ENCODE measurements around the gene VSIR. TPM values are rescaled to one million over a fixed set of nuclear protein-coding genes. Genes with fewer than 3 reads are reported as not detected.

VSIR gene
- total RNA-seq, 2 experiments from 2014 or later, result 52.0 to 55.5 TPM

DNA sequence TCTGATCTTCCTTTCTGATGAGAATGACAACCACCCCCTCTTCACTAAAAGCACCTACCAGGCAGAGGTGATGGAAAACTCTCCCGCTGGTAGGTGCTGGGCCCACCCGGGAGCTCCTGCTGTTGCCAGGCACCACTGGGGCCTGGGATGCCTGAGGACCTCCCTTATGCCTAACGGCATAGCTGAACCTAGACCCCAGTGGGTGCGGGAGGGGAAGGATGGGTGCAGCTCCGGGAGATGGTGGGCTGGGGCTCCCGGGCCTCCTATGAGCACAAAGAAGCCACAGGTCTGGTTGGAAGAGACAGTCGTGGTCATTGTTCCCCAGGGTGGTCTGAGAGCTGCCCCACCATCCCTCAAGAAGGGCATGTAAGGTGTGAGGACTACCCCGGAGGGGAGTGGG is 15.6 kb upstream of the VSIR start:
- no peaks in the 10 kb centered on the region for H3K36me3 Mint-ChIP-seq (ENCODE audit: low read depth)
- no peak for DNase-seq
- no peaks in the 10 kb centered on the region for H3K27me3 Mint-ChIP-seq (ENCODE audit: low read depth)
- H3K4me1 Mint-ChIP-seq (ENCODE audit: low read depth), result peaks cover 5% of the 10 kb centered on the region
- no peaks in the 10 kb centered on the region for H3K9me3 Mint-ChIP-seq
- H3K27ac Mint-ChIP-seq, result no peak overlapping the region
- no peak overlapping the region for H3K4me3 Mint-ChIP-seq
- CTCF ChIA-PET, result no interaction called here
- intact Hi-C loops (cut with micrococcal nuclease), result no loop called here

DNA sequence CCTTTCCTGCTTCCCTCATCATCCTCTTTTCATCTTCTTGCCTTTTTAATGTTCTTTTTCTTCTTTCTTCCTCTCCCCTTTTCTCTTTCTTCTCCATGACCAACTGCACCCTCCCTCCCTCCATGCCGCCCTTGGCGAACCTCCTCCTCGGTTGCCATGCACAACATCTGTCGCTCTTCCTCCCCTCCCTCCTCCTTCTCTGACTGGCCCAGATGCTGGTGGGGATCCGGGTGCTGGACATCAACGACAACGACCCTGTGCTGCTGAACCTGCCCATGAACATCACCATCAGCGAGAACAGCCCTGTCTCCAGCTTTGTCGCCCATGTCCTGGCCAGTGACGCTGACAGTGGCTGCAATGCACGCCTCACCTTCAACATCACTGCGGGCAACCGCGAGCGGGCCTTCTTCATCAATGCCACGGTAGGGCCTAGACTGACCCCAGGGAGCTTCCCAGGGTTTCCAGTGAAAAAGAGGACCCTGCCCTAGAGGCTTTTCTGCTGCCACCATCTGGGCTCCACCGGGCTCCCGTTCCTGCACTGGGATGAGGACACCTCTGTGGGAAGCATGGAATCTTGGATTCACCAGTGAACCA is 11.5 kb upstream of the VSIR start:
- Mint-ChIP-seq H3K4me3 (no peak overlapping the region), H3K4me1 (ENCODE audit: low read depth) (peaks cover 5% of the 10 kb centered on the region), H3K27ac (no peak overlapping the region), H3K36me3 (ENCODE audit: low read depth) (no peaks in the 10 kb centered on the region), H3K9me3 (no peaks in the 10 kb centered on the region), H3K27me3 (ENCODE audit: low read depth) (no peaks in the 10 kb centered on the region)
- CTCF ChIA-PET, result no interaction called here
- intact Hi-C loops (cut with micrococcal nuclease), result no loop called here
- DNase-seq, result no peak

DNA sequence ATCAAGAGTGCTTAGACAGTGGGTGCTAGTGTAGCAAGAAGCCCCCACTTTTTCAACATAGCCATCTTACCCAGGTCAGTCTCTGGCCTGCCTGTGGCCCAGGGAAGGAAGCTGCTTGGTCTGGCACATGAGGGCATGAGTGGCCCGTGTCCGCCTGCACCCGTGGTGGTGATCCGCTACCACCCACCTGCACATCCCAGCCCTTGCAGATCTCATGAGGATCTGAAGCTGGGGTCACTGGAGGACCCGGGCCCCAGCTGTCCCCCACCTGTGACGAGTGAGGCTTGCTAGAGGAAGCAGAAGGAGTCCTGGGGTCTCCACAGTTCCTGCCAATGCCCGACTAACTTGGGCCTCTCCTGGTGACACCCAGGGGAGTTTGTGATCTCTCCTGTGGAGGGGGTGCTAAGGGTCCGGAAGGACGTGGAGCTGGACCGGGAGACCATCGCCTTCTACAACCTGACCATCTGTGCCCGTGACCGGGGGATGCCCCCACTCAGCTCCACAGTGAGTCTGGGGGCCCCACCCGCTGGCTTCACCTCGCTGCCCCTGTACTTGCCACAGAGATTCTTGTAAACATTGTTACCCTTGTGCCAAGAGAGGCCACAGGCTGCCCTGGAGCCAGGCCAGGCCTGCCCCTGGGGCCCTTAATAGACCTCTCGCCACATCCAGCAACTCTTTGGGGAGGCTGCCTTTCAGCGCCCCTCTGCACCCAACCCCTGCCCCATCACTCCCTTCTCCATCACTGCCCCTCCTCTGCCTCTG is 10.8 kb upstream of the VSIR start:
- H3K27ac Mint-ChIP-seq, result no peak overlapping the region
- H3K27me3 Mint-ChIP-seq (ENCODE audit: low read depth), result no peaks in the 10 kb centered on the region

DNA sequence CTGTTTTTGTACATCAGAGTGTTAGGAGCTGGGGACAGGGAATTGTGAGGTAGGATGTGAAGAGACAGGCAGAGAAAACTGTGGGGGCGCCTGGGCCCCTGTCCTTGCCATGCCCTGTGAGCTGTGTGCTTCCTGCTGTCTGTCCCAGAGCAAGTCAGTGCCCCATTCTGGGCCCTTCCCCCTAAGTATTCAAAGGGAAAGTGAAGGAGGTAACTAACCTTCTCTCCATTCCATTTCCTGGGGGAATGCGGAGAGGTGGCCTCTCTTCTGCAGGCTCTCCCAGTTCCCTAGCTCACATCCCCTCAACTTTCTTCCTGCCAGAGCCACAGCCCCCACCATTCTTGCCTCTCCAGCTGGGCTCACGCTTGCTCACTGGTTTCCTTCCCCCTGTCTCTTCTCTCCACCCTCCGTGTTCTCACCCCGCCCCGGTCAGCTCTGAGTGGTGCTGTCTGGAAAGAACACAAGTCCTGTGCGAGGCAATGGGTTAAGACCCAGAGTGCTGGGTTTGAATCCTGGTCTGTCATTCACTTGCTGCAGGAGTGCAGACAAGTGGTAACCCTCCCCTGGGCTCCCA is 9.7 kb upstream of the VSIR start:
- Mint-ChIP-seq H3K4me3 (no peak overlapping the region), H3K4me1 (ENCODE audit: low read depth) (peaks cover 5% of the 10 kb centered on the region), H3K36me3 (ENCODE audit: low read depth) (no peaks in the 10 kb centered on the region), H3K9me3 (no peaks in the 10 kb centered on the region), H3K27ac (no peak overlapping the region), H3K27me3 (ENCODE audit: low read depth) (no peaks in the 10 kb centered on the region)
- no peak for DNase-seq
- intact Hi-C loops (cut with micrococcal nuclease), result no loop called here
- CTCF ChIA-PET, result interaction anchor here (0.9 kb wide), 1 partner anchor 9 kb away, joined by 3 read pairs; the partner anchor contains the start of gene VSIR

More for the DNA sequence above, 10.8 kb upstream of the VSIR start:
- CTCF ChIA-PET, result no interaction called here
- intact Hi-C loops (cut with micrococcal nuclease), result no loop called here
- Mint-ChIP-seq H3K4me3 (no peak overlapping the region), H3K36me3 (ENCODE audit: low read depth) (no peaks in the 10 kb centered on the region), H3K9me3 (no peaks in the 10 kb centered on the region), H3K4me1 (ENCODE audit: low read depth) (peaks cover 5% of the 10 kb centered on the region)
- no peak for DNase-seq

DNA sequence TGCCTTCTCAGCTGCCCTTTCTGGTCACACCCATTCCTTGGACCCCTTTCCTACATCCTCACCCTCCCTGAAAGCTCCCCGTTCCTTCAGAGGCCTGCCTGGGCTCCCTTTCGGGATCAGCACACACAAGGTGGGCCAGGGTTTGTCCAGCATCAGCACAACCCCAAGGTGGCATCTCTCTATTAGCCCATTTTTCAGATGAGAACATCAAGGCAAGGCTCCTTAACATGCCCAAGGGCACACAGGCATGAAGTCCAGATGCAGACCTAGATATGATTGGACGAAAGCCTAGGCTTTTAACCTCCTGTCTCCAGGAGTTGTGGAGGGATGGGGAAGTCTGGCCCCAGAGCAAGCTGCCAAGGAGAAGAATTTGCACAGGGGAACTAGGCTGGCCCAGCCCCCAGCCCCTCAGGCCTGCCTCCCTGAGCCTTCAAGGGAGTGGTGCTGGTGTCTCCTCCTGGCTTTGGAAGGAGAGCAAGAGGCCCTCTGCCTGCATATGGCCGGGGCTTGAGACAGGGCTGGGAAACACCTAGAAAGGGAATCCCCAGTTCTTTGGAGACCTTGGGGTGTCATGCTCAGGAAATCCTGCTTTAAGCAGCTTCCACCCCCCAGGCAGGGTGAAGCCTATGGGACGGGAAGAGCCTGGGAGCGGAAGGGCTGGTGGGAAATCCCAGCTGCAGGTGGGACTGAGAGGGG is 9.0 kb upstream of the VSIR start:
- H3K36me3 Mint-ChIP-seq (ENCODE audit: low read depth), result peaks cover 1% of the 10 kb centered on the region
- no peaks in the 10 kb centered on the region for H3K27me3 Mint-ChIP-seq (ENCODE audit: low read depth)
- H3K27ac Mint-ChIP-seq, result no peak overlapping the region
- H3K4me1 Mint-ChIP-seq (ENCODE audit: low read depth), result peaks cover 5% of the 10 kb centered on the region
- intact Hi-C loops (cut with micrococcal nuclease), result no loop called here
- CTCF ChIA-PET, result interaction anchor here (0.9 to 1.0 kb wide), 2 partner anchors 9 to 90 kb away, joined by 3 read pairs; partner anchors contain the start of gene VSIR
- DNase-seq, result no peak
- no peak overlapping the region for H3K4me3 Mint-ChIP-seq
- H3K9me3 Mint-ChIP-seq, result peaks cover 3% of the 10 kb centered on the region

DNA sequence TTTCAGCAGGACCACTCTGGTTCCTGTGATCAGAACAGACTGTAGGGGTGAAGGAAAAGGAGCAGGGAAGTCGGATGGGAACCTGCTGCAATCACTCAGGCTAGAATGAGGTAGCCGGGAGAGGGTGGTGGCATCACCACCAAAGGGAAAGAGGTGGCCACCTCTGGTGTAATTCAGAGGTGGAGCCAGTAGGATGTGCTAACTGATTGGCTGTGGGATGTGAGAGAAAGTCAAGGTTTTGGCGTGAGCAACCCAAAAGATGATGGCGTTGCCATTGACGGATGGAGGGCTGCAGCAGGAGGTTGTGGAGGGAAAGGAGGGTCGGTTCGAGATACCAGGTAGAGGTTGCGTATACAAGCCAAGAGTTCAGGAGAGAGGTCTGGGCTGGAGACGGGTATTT is 7.4 kb upstream of the VSIR start:
- H3K27ac Mint-ChIP-seq, result no peak overlapping the region
- H3K4me3 Mint-ChIP-seq, result no peak overlapping the region
- CTCF ChIA-PET, result no interaction called here

DNA sequence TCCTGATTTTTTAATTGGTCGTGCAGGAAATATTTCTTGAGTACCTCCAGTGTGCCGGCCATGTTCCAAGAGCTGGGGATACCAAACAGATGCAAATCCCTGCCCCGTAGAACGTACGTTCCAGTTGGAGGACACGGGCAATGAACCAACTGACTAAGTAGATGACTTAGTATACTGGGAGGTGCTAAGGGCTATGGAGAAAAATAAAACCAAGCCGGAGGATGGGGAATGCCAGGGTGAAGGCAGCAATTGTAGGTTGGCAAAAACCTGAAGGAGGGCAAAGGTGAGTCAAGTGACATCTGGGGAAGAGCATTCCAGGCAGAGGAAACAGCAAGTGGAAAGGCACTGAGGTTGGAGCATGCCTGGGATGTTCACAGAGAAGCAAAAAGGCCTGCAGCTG is 6.8 kb upstream of the VSIR start:
- Mint-ChIP-seq H3K27ac (no peak overlapping the region), H3K9me3 (peaks cover 5% of the 10 kb centered on the region), H3K4me1 (ENCODE audit: low read depth) (peaks cover 22% of the 10 kb centered on the region), H3K27me3 (ENCODE audit: low read depth) (no peaks in the 10 kb centered on the region), H3K4me3 (no peak overlapping the region), H3K36me3 (ENCODE audit: low read depth) (peaks cover 1% of the 10 kb centered on the region)
- CTCF ChIA-PET, result interaction anchor here (1.0 kb wide), 1 partner anchor 32 kb away, joined by 4 read pairs; no protein-coding TSS in a partner anchor
- no peak for DNase-seq
- intact Hi-C loops (cut with micrococcal nuclease), result no loop called here

More for the DNA sequence above, 7.4 kb upstream of the VSIR start:
- peaks cover 1% of the 10 kb centered on the region for H3K36me3 Mint-ChIP-seq (ENCODE audit: low read depth)
- H3K4me1 Mint-ChIP-seq (ENCODE audit: low read depth), result peaks cover 17% of the 10 kb centered on the region
- intact Hi-C loops (cut with micrococcal nuclease), result no loop called here
- peaks cover 5% of the 10 kb centered on the region for H3K9me3 Mint-ChIP-seq
- DNase-seq, result no peak
- no peaks in the 10 kb centered on the region for H3K27me3 Mint-ChIP-seq (ENCODE audit: low read depth)

DNA sequence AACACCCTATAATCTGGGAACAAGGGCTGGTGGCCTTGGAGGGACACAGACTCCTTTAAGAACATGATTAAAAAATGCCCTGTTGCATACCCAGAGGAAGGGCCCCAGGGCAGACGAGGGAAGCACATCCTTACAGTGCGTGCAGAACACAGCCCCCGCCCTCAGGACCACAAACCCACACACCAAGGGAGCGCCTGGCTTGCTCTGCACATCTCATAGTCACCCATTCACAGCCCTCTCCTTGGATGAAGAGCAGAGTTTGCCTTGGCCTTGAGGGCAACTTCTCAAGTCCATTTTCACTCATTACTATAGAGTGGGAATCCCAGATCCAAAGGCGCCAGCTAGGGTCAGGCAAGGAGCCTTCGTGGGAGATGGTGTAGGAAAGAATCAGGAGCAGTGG is 6.3 kb upstream of the VSIR start:
- Mint-ChIP-seq H3K4me1 (ENCODE audit: low read depth) (peaks cover 24% of the 10 kb centered on the region), H3K27me3 (ENCODE audit: low read depth) (no peaks in the 10 kb centered on the region), H3K9me3 (peaks cover 5% of the 10 kb centered on the region), H3K27ac (no peak overlapping the region), H3K4me3 (no peak overlapping the region), H3K36me3 (ENCODE audit: low read depth) (peaks cover 1% of the 10 kb centered on the region)
- CTCF ChIA-PET, result interaction anchor here (1.0 kb wide), 1 partner anchor 32 kb away, joined by 4 read pairs; no protein-coding TSS in a partner anchor
- no peak for DNase-seq
- intact Hi-C loops (cut with micrococcal nuclease), result no loop called here

DNA sequence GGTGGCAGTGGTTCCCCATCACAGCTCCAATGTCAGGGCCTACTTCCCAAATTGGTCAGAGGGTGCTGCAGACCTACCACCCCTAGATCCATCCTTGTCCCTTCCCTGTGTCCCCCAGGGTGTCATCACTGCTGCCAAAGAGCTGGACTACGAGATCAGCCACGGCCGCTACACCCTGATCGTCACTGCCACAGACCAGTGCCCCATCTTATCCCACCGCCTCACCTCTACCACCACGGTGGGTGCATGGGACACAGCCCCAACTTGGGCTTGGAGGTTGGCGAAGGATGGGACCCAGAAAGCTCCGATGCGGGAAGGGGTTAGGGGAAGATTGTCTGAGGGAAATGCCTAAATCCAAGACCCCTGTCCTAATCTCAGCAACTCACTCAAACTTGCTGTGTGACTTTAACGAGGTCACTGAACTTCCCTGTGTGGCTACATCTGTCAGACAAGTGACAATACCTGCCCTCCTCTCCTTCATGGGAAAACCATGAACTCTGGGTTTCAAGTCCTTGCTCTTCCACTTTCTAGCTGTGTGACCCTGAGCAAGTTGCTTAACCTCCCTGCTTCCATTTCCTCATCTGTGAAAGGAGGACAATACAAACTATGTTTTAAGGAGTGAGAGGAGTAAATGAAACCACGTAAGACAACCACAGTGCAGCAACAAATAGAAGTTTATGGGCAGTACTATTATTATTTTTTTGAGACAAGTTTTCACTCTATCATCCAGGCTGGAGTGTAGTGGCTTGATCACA is 4.9 kb upstream of the VSIR start:
- no peak for DNase-seq
- Mint-ChIP-seq H3K9me3 (peaks cover 5% of the 10 kb centered on the region), H3K4me3 (no peak overlapping the region), H3K27me3 (ENCODE audit: low read depth) (no peaks in the 10 kb centered on the region), H3K4me1 (ENCODE audit: low read depth) (peaks cover 35% of the 10 kb centered on the region), H3K27ac (no peak overlapping the region), H3K36me3 (ENCODE audit: low read depth) (peaks cover 1% of the 10 kb centered on the region)
- CTCF ChIA-PET, result interaction anchor here (0.6 to 1.4 kb wide), 3 partner anchors 22 to 83 kb away, joined by 3 to 6 read pairs (median 3); no protein-coding TSS in a partner anchor
- intact Hi-C loops (cut with micrococcal nuclease), result no loop called here

DNA sequence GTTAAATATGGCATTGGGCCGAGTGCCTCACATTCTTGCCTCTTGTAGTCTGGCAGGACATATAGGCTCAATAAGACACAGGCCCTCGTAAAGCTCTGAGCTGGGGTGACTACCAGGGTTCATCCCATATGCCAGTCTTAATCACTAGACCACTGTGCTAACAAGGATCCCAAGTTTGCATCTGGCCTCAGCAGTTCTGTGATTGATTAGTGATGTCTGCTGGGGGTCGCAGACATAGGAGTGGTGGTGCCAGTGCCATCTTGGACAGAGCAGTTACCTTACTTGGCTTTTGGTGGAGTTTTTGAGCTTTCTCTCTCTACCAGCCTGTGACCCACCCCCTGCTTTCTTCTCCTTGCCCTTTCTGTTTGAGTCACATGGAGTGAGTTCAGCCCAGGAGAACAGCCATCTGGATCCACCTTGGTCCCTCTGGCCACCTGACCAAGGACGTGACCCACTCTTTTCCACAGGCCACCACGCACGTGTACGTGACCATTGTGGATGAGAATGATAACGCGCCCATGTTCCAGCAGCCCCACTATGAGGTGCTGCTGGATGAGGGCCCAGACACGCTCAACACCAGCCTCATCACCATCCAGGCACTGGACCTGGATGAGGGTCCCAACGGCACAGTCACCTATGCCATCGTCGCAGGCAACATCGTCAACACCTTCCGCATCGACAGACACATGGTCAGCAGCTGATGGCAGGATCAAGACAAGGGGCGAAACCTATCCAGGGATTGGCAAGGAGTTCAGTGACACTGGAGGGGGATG is 4.1 kb upstream of the VSIR start:
- DNase-seq, result no peak
- H3K9me3 Mint-ChIP-seq, result peaks cover 5% of the 10 kb centered on the region
- no peak overlapping the region for H3K27ac Mint-ChIP-seq
- CTCF ChIA-PET, result interaction anchor here (0.7 to 2.0 kb wide), 5 partner anchors 9 to 82 kb away, joined by 3 to 7 read pairs (median 5); no protein-coding TSS in a partner anchor
- H3K27me3 Mint-ChIP-seq (ENCODE audit: low read depth), result no peaks in the 10 kb centered on the region
- peaks cover 2% of the 10 kb centered on the region for H3K36me3 Mint-ChIP-seq (ENCODE audit: low read depth)
- no peak overlapping the region for H3K4me3 Mint-ChIP-seq
- intact Hi-C loops (cut with micrococcal nuclease), result no loop called here
- peaks cover 30% of the 10 kb centered on the region for H3K4me1 Mint-ChIP-seq (ENCODE audit: low read depth)

DNA sequence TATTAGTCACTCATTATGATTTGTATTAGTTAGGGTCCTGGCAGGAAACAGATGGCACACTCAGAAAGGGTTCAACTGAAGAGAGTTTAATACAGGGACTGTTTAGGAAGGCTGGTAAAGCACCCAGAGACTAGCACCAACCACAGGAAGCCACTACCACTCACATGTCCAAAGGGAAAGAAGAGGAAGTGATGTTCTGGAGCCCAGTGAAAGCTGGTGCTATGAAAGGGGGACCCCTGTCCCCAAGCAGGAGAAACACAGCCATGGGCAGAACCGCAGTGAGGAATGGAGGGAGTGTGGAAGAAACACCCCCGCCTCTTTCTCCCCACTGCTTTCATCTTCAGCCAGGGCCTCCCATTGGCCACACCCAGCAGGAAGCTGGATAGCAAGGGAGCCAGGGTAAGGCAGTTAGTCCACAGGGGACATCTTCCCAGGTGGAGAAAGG is 3.2 kb upstream of the VSIR start:
- intact Hi-C loops (cut with micrococcal nuclease), result no loop called here

More for the DNA sequence above, 3.2 kb upstream of the VSIR start:
- Mint-ChIP-seq H3K4me1 (ENCODE audit: low read depth) (peaks cover 37% of the 10 kb centered on the region), H3K4me3 (no peak overlapping the region), H3K36me3 (ENCODE audit: low read depth) (peaks cover 10% of the 10 kb centered on the region), H3K9me3 (peaks cover 5% of the 10 kb centered on the region), H3K27me3 (ENCODE audit: low read depth) (no peaks in the 10 kb centered on the region), H3K27ac (no peak overlapping the region)
- CTCF ChIA-PET, result interaction anchor here (1.3 to 2.0 kb wide), 5 partner anchors 8 to 80 kb away, joined by 4 to 9 read pairs (median 5); no protein-coding TSS in a partner anchor
- no peak for DNase-seq

Measured in activated naive CD4-positive, alpha-beta T cell treated with anti-CD3 and anti-CD28 coated beads for 36 hours (primary cell).